Memory B cell (primary cell): ENCODE measurements around the gene CLTB.

ENCODE experiments used
- ATAC-seq: fragments of 150-1000 bp; cut with Tn5 transposase; 2 replicates; pipeline ENCODE4 v1.10.0; 2021; ENCODE audit warnings: low read depth, mild to moderate bottlenecking, moderate library complexity
- DNase-seq, 2 donors: peaks; one replicate each; pipeline ENCODE4 v3.0.0; 2022; ENCODE audit warnings: low spot score in 2 of 2
- H3K27ac Mint-ChIP-seq: one replicate; pipeline ENCODE4 v1.8.0; 2022; ENCODE audit warnings: mild to moderate bottlenecking, moderate library complexity, mixed read lengths
- H3K27me3 Mint-ChIP-seq: one replicate; pipeline ENCODE4 v1.8.0; 2022; ENCODE audit warnings: mixed read lengths
- H3K36me3 Mint-ChIP-seq: one replicate; pipeline ENCODE4 v1.8.0; 2022; ENCODE audit warnings: mild to moderate bottlenecking, mixed read lengths
- H3K4me1 Mint-ChIP-seq: one replicate; pipeline ENCODE4 v1.8.0; 2022; ENCODE audit warnings: mixed read lengths
- H3K4me3 Mint-ChIP-seq: one replicate; pipeline ENCODE4 v1.8.0; 2022; ENCODE audit warnings: mild to moderate bottlenecking, moderate library complexity, mixed read lengths
- H3K9me3 Mint-ChIP-seq: one replicate; pipeline ENCODE4 v1.8.0; 2022; ENCODE audit warnings: mixed read lengths

Gene CLTB

DNA sequence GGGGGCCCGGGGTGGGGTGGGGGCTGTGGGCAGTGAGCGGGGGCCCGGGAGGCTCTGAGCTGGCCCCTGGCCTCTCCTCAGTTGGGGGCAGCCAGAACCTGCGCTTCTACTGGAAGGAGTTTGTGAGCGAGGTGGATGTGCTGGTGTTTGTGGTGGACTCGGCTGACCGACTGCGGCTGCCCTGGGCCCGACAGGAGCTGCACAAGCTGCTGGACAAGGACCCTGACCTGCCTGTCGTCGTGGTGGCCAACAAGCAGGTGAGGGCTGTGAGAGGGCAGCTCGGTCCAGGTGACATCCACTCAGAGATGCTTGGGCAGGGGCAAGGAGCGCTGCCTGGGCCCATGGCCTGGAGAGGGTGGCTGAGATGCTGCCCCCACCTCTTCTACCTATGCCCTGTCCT lies 47.6 kb downstream of the CLTB start:
- no peaks in the 10 kb centered on the region for H3K27me3 Mint-ChIP-seq
- H3K9me3 Mint-ChIP-seq, result no peaks in the 10 kb centered on the region
- no peak for ATAC-seq
- peaks cover 9% of the 10 kb centered on the region for H3K36me3 Mint-ChIP-seq
- peaks cover 9% of the 10 kb centered on the region for H3K4me1 Mint-ChIP-seq
- H3K27ac Mint-ChIP-seq, result no peak overlapping the region
- DNase-seq, result no peak
- H3K4me3 Mint-ChIP-seq, result no peak overlapping the region

DNA sequence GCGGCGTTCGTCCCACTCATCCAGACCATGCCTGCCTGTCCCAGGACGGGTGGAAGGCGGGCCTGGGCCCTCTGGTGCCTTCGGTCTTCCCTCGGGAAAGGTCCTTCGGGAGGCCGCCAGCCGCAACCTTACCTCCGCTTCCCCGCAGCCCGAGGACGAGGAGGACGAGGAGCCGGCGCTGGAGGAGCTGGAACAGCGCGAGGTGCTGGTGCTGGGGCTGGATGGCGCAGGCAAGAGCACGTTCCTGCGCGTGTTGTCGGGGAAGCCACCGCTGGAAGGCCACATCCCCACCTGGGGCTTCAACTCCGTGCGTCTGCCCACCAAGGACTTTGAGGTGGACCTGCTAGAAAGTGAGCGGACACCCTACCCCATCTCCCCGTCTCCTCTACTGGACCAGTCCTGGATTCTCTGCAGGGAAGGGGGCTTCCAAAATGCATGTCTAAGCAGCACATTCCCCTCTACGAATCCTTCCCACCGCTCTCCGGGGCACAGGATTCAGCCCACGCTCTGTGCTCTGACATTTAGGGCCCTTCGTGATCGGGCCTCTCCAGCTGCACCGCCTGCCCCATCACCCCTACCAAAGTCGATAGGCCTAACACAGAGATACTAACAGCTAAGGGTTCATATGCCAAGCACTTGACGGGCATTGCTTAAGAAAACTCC lies 50.0 kb downstream of the CLTB start:
- H3K4me3 Mint-ChIP-seq, result peak overlapping the region; percentile 79
- H3K27me3 Mint-ChIP-seq, result no peaks in the 10 kb centered on the region
- peaks cover 9% of the 10 kb centered on the region for H3K36me3 Mint-ChIP-seq
- no peak overlapping the region for H3K27ac Mint-ChIP-seq
- H3K4me1 Mint-ChIP-seq, result peaks cover 9% of the 10 kb centered on the region
- H3K9me3 Mint-ChIP-seq, result no peaks in the 10 kb centered on the region
- DNase-seq (no peak), ATAC-seq (no peak)

DNA sequence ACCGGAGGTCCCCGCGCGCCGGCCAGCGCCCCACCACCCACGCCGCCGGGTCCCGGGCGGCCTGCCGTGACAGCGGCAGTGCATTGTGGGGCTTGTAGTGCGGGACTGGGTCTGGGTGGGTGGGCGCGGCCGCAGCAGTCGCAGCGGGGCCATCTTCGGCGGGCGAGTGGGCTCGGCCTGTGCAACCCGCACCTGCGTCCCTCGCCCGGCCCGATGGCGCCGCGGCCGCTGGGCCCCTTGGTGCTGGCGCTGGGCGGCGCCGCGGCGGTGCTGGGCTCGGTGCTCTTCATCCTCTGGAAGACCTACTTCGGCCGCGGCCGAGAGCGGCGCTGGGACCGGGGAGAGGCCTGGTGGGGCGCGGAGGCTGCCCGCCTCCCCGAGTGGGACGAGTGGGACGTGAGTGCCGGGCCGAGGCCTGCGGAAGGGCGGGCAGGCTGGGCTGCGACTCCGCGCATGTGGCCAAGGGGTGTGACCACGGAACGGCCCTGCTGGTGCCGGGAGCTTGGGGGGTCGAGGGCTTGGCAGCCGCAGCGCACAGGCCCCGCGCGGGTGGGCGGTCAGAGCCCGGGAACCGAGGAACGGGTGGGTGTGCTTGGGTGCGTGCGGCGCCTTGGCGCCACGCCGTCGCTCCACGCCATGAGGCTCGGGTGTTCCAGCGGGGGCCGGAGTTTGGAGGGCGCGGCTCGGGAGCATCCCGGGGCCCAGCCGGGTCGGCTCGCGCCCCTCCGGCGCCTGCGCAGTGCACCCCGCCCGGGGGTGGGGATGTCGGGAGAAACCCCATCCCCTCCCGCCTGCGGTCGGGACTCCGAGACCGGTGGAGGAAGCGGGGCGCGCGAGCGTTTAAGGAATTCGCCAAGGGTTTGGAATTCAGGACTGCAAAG lies 50.7 kb downstream of the CLTB start, which contains the start of gene ARL10:
ARL10 (plus strand) TSS at position 137 of the 881 bp plus-strand sequence; CDS start at position 214, 77 bp downstream.
- peak within 1 kb of the TSS; percentile 79 for H3K4me3 Mint-ChIP-seq
- peak; percentile 17 for ATAC-seq
- no peak within 1 kb of the TSS for H3K27ac Mint-ChIP-seq
- no peaks in the 10 kb centered on the region for H3K27me3 Mint-ChIP-seq
- peaks cover 7% of the 10 kb centered on the region for H3K36me3 Mint-ChIP-seq
- peaks cover 12% of the 10 kb centered on the region for H3K4me1 Mint-ChIP-seq
- no peaks in the 10 kb centered on the region for H3K9me3 Mint-ChIP-seq
- peak in 1 of 2 donors; percentile 53 for DNase-seq

DNA sequence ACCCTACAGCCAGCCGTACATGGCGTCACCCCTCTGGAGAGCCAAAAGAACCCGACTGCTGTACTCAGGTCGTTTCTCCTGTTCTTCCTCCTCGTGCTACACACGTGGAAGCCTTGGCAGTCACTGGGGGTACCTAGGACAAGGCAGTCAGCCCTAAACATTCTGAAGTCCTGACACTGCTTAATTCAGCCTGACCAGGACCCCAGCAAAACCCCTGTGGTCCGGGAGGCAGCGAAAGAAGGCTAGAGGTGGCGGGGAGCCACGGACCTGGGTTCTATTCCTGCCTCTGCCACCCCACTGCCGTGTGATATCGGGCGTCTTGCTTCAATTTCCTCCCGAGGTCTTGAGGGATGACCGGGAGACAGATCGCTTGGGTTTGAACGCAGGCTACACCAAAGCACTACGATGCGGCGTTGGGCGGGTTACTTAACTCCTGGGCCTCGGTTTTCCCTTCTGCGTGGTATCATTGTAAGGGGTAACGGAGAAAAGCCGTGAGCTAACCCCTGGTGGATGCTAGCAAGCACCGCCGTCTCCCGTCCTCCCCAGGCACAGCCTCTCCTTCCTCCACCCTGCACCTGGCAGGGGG lies 51.5 kb downstream of the CLTB start:
- Mint-ChIP-seq H3K4me1 (peaks cover 12% of the 10 kb centered on the region), H3K4me3 (peak overlapping the region; percentile 77), H3K27me3 (no peaks in the 10 kb centered on the region), H3K9me3 (no peaks in the 10 kb centered on the region), H3K36me3 (peaks cover 7% of the 10 kb centered on the region), H3K27ac (no peak overlapping the region)
- no peak for DNase-seq
- no peak for ATAC-seq

DNA sequence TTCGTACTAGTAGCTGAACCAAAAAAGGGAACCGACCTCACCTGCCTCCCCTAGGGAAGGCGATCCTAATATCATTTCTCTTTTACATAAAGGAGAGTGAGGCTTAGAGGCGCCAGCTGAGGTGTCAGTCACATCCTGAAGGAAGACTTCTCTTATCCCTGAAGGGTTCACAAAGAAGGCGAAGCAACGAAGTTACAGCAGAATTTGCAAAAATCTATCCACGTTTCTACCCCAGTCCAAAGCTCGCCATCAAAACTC lies 54.2 kb downstream of the CLTB start:
- H3K4me3 Mint-ChIP-seq, result peak overlapping the region; percentile 97
- no peak for DNase-seq
- peaks cover 20% of the 10 kb centered on the region for H3K4me1 Mint-ChIP-seq
- H3K9me3 Mint-ChIP-seq, result no peaks in the 10 kb centered on the region
- peaks cover 8% of the 10 kb centered on the region for H3K36me3 Mint-ChIP-seq
- no peaks in the 10 kb centered on the region for H3K27me3 Mint-ChIP-seq
- peak; percentile 40 for ATAC-seq
- H3K27ac Mint-ChIP-seq, result peak overlapping the region; percentile 93

DNA sequence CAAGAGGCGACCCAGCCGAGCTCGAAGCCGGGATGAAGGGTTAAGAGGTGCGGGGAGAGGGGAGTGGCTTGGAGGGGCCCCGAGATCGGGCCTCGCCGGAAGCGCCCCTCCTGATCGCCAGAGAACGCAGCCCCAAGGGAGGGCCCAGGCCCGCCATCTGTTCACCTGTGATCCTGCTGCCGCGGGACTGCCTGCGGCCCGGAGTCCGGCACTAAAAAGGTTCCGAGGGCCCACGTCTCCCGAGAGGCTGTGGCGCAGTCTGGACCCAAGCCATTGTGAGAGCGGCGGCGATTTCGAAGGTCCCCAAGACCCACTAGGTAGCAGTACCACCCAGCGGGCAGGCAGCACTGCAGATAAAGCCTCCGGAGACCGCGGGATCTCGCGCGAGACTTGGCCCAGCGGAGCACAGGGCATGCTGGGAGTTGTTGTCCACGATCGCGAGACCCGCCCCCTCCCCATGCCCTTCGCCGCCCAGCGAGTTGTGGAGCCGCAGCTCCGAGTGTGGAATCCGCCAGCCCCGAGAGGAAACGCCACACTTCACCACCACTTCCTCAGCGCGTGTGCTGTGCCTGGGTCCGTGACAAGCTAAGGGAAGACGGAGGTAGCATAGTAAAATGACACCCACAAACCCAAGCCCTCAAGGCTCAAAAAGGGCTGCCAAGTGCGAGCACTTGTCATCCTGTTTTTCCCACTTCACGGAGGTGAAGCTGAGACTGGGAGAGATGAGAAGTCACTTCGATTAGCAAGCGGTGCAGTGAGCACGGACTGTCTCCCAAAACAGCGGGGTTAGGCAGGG lies 54.7 kb downstream of the CLTB start, which contains the start of gene KIAA1191:
KIAA1191 (minus strand) TSS at position 328 of the 796 bp plus-strand sequence. CDS start 2,256 bp downstream, outside the sequence.
- Mint-ChIP-seq H3K4me3 (peak within 1 kb of the TSS; percentile 97), H3K27me3 (no peaks in the 10 kb centered on the region), H3K9me3 (no peaks in the 10 kb centered on the region), H3K36me3 (peaks cover 8% of the 10 kb centered on the region), H3K27ac (peak within 1 kb of the TSS; percentile 93), H3K4me1 (peaks cover 19% of the 10 kb centered on the region)
- peak; percentile 85 for DNase-seq
- ATAC-seq, result peak; percentile 90

DNA sequence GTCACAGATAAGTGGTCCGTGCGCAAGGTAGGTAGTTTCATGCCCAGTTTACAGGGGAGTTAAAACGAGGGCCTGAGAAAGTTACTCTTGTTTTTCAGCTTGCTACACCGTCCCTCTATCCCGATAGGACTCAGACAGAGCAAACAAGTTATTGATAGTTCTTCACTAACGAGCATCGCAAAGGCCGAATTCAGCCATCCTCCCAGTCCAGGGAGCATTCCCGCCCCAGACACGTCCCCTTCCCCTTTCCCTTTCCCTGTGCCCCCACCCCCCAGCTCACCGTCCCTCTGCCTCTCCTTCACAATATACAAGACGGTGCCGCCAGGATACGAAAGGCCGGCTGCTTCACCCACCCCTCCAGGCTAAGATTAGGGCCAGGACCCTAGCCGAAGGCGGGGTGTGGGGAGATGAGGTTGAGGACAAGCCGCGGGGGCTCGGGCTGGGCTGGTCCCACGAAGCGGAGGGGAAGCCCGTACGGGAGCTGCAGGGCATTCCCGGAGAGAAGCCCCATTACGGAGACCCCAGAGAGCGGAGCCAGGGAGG lies 55.4 kb downstream of the CLTB start:
- H3K4me1 Mint-ChIP-seq, result peaks cover 18% of the 10 kb centered on the region

DNA sequence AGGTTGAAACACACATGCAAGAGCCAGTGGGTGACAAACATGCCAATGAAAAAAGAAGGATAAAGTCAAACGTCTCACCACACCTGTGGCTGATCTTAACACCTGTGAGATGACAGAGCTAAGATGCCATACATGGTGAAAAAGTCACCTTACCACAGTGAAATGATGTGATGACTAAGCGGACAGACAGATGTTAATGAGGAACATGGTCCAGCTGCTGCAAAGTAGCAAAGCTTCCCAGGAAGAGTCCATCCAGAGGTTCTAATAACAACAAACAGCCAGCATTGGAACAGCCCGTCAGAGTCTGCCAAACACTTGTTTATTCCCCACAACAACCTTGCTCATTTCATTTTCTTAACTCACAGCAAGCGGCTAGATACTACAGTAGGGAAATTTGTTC lies 56.7 kb downstream of the CLTB start:
- Mint-ChIP-seq H3K4me1 (peaks cover 20% of the 10 kb centered on the region), H3K36me3 (peaks cover 12% of the 10 kb centered on the region), H3K4me3 (peak overlapping the region; percentile 29), H3K9me3 (no peaks in the 10 kb centered on the region), H3K27ac (peak overlapping the region; percentile 31), H3K27me3 (no peaks in the 10 kb centered on the region)
- ATAC-seq (no peak), DNase-seq (no peak)

More for the DNA sequence above, 55.4 kb downstream of the CLTB start:
- ATAC-seq (no peak), DNase-seq (no peak)
- peak overlapping the region; percentile 97 for H3K4me3 Mint-ChIP-seq
- peak overlapping the region; percentile 93 for H3K27ac Mint-ChIP-seq
- H3K36me3 Mint-ChIP-seq, result peaks cover 8% of the 10 kb centered on the region
- no peaks in the 10 kb centered on the region for H3K9me3 Mint-ChIP-seq
- H3K27me3 Mint-ChIP-seq, result no peaks in the 10 kb centered on the region

DNA sequence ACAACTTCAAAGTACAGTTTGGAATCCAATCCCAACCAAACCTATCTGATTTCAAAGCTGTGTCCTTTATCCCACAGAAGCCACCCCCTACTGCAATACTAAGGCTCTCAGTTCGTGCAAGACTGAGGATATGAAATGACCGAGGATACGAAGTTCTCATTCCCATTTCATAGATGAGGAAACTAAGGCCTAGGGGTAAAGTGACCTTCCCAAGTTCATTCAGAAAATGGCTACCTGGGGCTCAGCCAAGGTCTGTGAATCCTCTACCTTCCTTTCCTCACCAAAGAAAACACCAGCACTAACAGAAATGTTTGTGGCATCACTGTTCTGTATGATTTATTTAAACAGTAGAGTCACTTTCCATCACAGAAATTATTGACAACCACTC lies 60.2 kb downstream of the CLTB start:
- H3K36me3 Mint-ChIP-seq, result peaks cover 24% of the 10 kb centered on the region
- ATAC-seq (no peak), DNase-seq (no peak)
- H3K27me3 Mint-ChIP-seq, result no peaks in the 10 kb centered on the region
- no peak overlapping the region for H3K27ac Mint-ChIP-seq
- H3K4me3 Mint-ChIP-seq, result no peak overlapping the region
- H3K4me1 Mint-ChIP-seq, result peaks cover 23% of the 10 kb centered on the region
- H3K9me3 Mint-ChIP-seq, result no peaks in the 10 kb centered on the region

DNA sequence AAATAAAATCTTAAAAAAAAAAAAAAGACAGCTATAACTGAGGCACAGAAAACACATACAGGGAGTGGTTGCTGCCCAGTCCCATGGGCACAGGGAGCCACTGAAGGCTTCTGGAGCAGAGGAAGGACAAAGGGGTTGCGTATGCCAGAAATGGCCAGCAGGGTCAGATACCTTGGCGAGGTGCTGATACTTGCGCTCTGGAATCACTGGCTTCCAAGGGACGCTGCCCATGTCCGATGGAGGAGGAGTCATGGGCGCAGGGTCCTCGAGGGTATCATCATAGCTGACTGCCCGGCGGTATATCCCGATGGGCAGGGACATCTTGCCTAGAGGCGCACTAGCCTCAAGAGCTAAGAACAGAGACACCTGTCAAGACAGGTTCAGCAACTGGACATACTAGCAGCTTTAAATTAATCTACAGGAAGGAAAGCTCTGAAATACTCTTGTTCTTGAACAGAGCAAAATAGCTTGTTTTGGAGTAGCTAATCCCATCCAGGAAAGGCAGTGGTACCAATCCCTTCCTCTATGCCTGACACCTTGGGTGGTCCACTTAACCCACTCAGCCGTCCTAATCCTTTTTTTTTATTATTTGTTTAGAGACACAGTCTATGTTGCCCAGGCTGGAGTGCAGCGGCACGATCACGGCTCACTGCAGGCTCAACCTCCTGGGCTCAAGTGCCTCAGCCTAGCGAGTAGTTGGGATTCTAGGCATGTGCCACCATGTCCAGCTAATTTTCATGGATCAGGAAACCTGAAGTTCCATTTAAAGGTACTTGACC lies 60.8 kb downstream of the CLTB start:
- peaks cover 25% of the 10 kb centered on the region for H3K36me3 Mint-ChIP-seq
- H3K9me3 Mint-ChIP-seq, result no peaks in the 10 kb centered on the region
- peaks cover 20% of the 10 kb centered on the region for H3K4me1 Mint-ChIP-seq
- no peak overlapping the region for H3K27ac Mint-ChIP-seq
- no peak for DNase-seq
- no peak for ATAC-seq
- no peak overlapping the region for H3K4me3 Mint-ChIP-seq
- H3K27me3 Mint-ChIP-seq, result no peaks in the 10 kb centered on the region

DNA sequence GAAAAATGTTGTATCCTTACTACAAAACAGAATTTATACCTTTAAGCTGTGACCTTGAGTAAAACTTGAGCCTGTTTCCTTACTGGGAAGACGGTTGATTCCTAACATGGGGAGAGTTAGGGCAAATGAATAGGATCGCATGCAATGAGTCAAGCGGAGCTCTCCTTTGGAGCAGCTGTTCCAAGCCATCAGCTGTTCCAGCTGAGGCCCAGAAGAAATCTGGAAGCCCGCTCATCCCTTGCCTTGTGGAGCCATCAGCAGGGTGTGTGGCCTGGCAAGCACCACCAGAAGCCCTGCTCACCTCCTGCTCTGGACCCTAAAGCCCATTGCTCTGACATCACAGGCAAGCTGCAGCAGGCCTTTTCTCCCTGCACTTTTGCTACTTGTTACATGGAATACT lies 62.8 kb downstream of the CLTB start:
- Mint-ChIP-seq H3K4me3 (no peak overlapping the region), H3K4me1 (peaks cover 15% of the 10 kb centered on the region), H3K27me3 (no peaks in the 10 kb centered on the region), H3K36me3 (peaks cover 40% of the 10 kb centered on the region), H3K9me3 (no peaks in the 10 kb centered on the region), H3K27ac (no peak overlapping the region)
- DNase-seq, result no peak
- ATAC-seq, result no peak

DNA sequence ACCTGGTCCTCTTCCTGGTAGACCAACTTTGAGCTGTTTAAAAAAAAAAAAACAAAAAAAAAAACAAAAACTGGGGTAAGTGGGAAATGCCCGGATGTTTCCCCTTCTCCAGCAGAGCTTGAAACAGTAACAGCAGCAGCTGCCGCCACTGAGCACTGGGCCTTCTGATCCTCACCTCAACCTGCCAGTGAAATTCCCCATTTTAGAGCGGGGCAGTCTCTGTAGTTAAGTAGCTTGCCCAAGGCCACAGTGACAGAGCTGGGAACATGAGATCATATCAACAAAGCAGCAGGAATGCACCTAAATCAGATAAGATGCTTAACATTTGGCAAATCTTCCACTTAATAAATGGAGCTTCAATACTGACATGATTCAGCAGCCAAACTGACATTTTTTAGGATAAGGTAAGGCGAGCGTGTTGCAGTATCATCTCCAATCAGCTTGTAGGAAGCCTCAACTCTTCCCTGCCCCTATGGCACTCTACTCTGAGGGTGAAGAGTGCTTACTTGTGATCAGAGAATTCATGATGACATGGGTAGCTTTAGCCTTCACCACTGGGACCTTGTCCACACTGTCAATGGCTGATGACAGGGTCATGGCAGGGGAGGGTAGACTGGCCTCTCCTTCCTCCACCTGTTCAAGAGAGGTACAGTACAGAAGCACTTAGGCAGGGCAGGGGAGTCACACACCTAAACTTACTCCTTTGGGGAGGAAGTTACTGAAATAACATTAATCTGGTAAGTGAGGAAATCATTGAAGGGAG lies 64.0 kb downstream of the CLTB start:
- DNase-seq (no peak), ATAC-seq (no peak)
- H3K36me3 Mint-ChIP-seq, result peaks cover 39% of the 10 kb centered on the region
- H3K27ac Mint-ChIP-seq, result peak overlapping the region; percentile 22
- H3K9me3 Mint-ChIP-seq, result no peaks in the 10 kb centered on the region
- H3K4me1 Mint-ChIP-seq, result peaks cover 10% of the 10 kb centered on the region
- no peak overlapping the region for H3K4me3 Mint-ChIP-seq
- H3K27me3 Mint-ChIP-seq, result no peaks in the 10 kb centered on the region
